SU-DHL-6 (cell line): ENCODE measurements around the gene CAP2.

ENCODE experiments used
- EZH2phosphoT487 ChIP-seq: fragments of 200-600 bp; sonication (generic), shearing (Covaris generic); conservative IDR thresholded peaks from 2 replicates; pipeline ENCODE4 v1.6.1; 2018; ENCODE audit warnings: mild to moderate bottlenecking, antibody characterized with exemption, low read length, moderate library complexity, mixed read lengths
- TF ChIP-seq, protein P1 (sequence below): fragments of 200-600 bp; sonication (generic); IDR thresholded peaks from one replicate; pipeline ENCODE4 v1.5.1; 2017; ENCODE audit warnings: antibody characterized with exemption, mild to moderate bottlenecking, low read length, moderate library complexity; ENCODE audit not compliant: insufficient read depth, poor library complexity, severe bottlenecking

DNA sequence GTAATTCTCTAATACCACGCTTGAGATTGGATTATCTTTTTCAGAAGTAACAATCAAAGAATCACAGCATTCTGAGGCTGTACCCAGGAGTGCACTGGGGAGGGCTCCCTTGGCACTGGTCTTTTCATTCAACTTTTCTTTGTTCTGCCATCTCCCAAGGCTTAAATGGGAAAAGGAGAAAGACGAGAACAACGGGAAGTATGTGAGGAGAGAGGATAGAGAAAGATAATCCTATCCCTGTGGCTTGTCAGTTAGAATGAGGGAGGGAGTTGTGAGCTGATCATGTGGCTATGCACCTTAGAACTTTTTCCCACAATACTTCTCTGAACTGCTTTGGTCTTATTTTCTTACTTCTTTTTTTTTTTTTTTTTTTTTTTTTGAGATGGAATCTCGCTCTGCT lies 83.1 kb downstream of the CAP2 start:
- TF ChIP-seq, protein P1, sequence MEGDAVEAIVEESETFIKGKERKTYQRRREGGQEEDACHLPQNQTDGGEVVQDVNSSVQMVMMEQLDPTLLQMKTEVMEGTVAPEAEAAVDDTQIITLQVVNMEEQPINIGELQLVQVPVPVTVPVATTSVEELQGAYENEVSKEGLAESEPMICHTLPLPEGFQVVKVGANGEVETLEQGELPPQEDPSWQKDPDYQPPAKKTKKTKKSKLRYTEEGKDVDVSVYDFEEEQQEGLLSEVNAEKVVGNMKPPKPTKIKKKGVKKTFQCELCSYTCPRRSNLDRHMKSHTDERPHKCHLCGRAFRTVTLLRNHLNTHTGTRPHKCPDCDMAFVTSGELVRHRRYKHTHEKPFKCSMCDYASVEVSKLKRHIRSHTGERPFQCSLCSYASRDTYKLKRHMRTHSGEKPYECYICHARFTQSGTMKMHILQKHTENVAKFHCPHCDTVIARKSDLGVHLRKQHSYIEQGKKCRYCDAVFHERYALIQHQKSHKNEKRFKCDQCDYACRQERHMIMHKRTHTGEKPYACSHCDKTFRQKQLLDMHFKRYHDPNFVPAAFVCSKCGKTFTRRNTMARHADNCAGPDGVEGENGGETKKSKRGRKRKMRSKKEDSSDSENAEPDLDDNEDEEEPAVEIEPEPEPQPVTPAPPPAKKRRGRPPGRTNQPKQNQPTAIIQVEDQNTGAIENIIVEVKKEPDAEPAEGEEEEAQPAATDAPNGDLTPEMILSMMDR, result no peak
- TF ChIP-seq EZH2phosphoT487, result no peak
